Measurements from ENCODE around the gene UBE2J2. TPM values are rescaled to one million over a fixed set of nuclear protein-coding genes. Genes with fewer than 3 reads are reported as not detected.
"Not testable (repeated sequence)": the region's sequence is repeated elsewhere in the genome, so short reads cannot be mapped to it uniquely, and the experiment has no call there.

Gene UBE2J2
- total RNA-seq, 1 experiment from 2014 or later: 54.2 TPM

GRCh38 chr1:1250786-1251284, 22.8 kb downstream of the UBE2J2 start:
- Histone ChIP-seq H3F3A (ENCODE audit: insufficient read depth, low read depth) (peaks cover 12% of the 10 kb centered on the region; the same call in 1 of the 2 replicates), H3K4me1 (replicated peaks; ENCODE audit: insufficient read depth) (no peaks in the 10 kb centered on the region), H3K4me2 (no peak overlapping the region), H3K27ac (no peak overlapping the region), H3K27me3 (ENCODE audit: insufficient read depth, low read depth) (no peaks in the 10 kb centered on the region), H3K9me2 (ENCODE audit: insufficient read depth) (no peaks in the 10 kb centered on the region), H3K36me3 (ENCODE audit: low read depth) (no peaks in the 10 kb centered on the region), H3K9me3 (ENCODE audit: insufficient read depth, low read depth) (no peaks in the 10 kb centered on the region), H3K79me2 (ENCODE audit: low read depth) (no peaks in the 10 kb centered on the region), H2AFZ (no peak overlapping the region), H3K4me3 (no peak overlapping the region), H4K20me1 (ENCODE audit: insufficient read depth) (no peaks in the 10 kb centered on the region)
- BruUV-seq (replicated peaks): no TSS peak
- no peak for DNase-seq
- CTCF ChIA-PET: no interaction called here
- TF ChIP-seq CTCF (conservative IDR thresholded peaks at IDR 0.05) (no peak), EZH2 (IDR thresholded peaks at IDR 0.05; ENCODE audit: low read depth) (no peak)
- POLR2A ChIA-PET (ENCODE audit: unreplicated experiment): no interaction called here
- intact Hi-C loops (cut with micrococcal nuclease; ENCODE audit: unreplicated experiment): no loop called here

GRCh38 chr1:1248009-1248913, 25.4 kb downstream of the UBE2J2 start:
- DNase-seq; BruUV-seq (replicated peaks); POLR2A ChIA-PET (ENCODE audit: unreplicated experiment); H3K9me2 ChIP-seq (ENCODE audit: insufficient read depth); H3K27ac ChIP-seq; H3K36me3 ChIP-seq (ENCODE audit: low read depth); H4K20me1 ChIP-seq (ENCODE audit: insufficient read depth); H3K4me1 ChIP-seq (replicated peaks; ENCODE audit: insufficient read depth); H3K4me3 ChIP-seq; CTCF ChIA-PET; H3K4me2 ChIP-seq; H3K27me3 ChIP-seq (ENCODE audit: insufficient read depth, low read depth); intact Hi-C loops (cut with micrococcal nuclease; ENCODE audit: unreplicated experiment); H3K9me3 ChIP-seq (ENCODE audit: insufficient read depth, low read depth); H3K79me2 ChIP-seq (ENCODE audit: low read depth); H2AFZ ChIP-seq: not testable (repeated sequence)
- H3F3A ChIP-seq (ENCODE audit: insufficient read depth, low read depth): peaks cover 12% of the 10 kb centered on the region; the same call in 1 of the 2 replicates

GRCh38 chr1:1247341-1247913, 26.2 kb downstream of the UBE2J2 start:
- no peak overlapping the region for H3K27ac ChIP-seq
- intact Hi-C loops (cut with micrococcal nuclease; ENCODE audit: unreplicated experiment): no loop called here
- H3K9me2 ChIP-seq (ENCODE audit: insufficient read depth): no peaks in the 10 kb centered on the region
- no peak overlapping the region for H3K4me3 ChIP-seq
- no peak for DNase-seq
- H2AFZ ChIP-seq: no peak overlapping the region
- H3K79me2 ChIP-seq (ENCODE audit: low read depth): no peaks in the 10 kb centered on the region
- no peak for TF ChIP-seq EZH2 (IDR thresholded peaks at IDR 0.05; ENCODE audit: low read depth)
- no peak for TF ChIP-seq CTCF (conservative IDR thresholded peaks at IDR 0.05)
- ChIA-PET POLR2A (ENCODE audit: unreplicated experiment) (no interaction called here), CTCF (no interaction called here)
- H4K20me1 ChIP-seq (ENCODE audit: insufficient read depth): no peaks in the 10 kb centered on the region
- peaks cover 12% of the 10 kb centered on the region; the same call in 1 of the 2 replicates for H3F3A ChIP-seq (ENCODE audit: insufficient read depth, low read depth)
- H3K4me2 ChIP-seq: no peak overlapping the region
- no peaks in the 10 kb centered on the region for H3K4me1 ChIP-seq (replicated peaks; ENCODE audit: insufficient read depth)
- H3K9me3 ChIP-seq (ENCODE audit: insufficient read depth, low read depth): no peaks in the 10 kb centered on the region
- H3K36me3 ChIP-seq (ENCODE audit: low read depth): no peaks in the 10 kb centered on the region
- no TSS peak for BruUV-seq (replicated peaks)
- H3K27me3 ChIP-seq (ENCODE audit: insufficient read depth, low read depth): no peaks in the 10 kb centered on the region

All from PC-9 (cell line).